Neuronal stem cell (in vitro differentiated cells): ENCODE results near the gene CDH23.

Experiments
- DNase-seq: peaks from one replicate; pipeline ENCODE4 v3.0.0-alpha.2; 2013; ENCODE audit warnings: low spot score
- H2AFZ ChIP-seq: one replicate; pipeline ENCODE4 v1.6.1; 2013; ENCODE audit warnings: mild to moderate bottlenecking, low read length, inconsistent platforms
- H2AK5ac ChIP-seq: 2 replicates; pipeline ENCODE4 v1.6.1; 2013; ENCODE audit warnings: low read depth, mild to moderate bottlenecking, inconsistent platforms, low read length, moderate library complexity, mixed read lengths
- H2BK120ac ChIP-seq: 2 replicates; pipeline ENCODE4 v1.6.1; 2013; ENCODE audit warnings: low read depth, mild to moderate bottlenecking, inconsistent platforms, low read length, moderate library complexity, mixed read lengths
- H2BK12ac ChIP-seq: one replicate; pipeline ENCODE4 v1.6.1; 2013; ENCODE audit warnings: low read length, inconsistent platforms
- H2BK15ac ChIP-seq: 2 replicates; pipeline ENCODE4 v1.6.1; 2013; ENCODE audit warnings: mild to moderate bottlenecking, low read length, inconsistent platforms, mixed read lengths
- H2BK5ac ChIP-seq: one replicate; pipeline ENCODE4 v1.6.1; 2013; ENCODE audit warnings: inconsistent platforms, mild to moderate bottlenecking, low read length, moderate library complexity
- H3K14ac ChIP-seq: one replicate; pipeline ENCODE4 v1.6.1; 2013; ENCODE audit warnings: low read length, inconsistent platforms
- H3K18ac ChIP-seq: 2 replicates; pipeline ENCODE4 v1.6.1; 2013; ENCODE audit warnings: low read length, inconsistent platforms
- H3K23ac ChIP-seq: 2 replicates; pipeline ENCODE4 v1.6.1; 2013; ENCODE audit warnings: low read depth, mild to moderate bottlenecking, mixed read lengths, low read length, inconsistent platforms; ENCODE audit not compliant: poor library complexity
- H3K27ac ChIP-seq: replicated peaks from 3 replicates; pipeline ENCODE4 v1.5.1; 2013; ENCODE audit warnings: low read length, inconsistent platforms
- H3K27me3 ChIP-seq, 3 experiments: 2 replicates each; pipeline ENCODE4 v1.6.1; 2013; ENCODE audit warnings: low read length in 3 of 3, mild to moderate bottlenecking in 2 of 3, inconsistent platforms in 1 of 3, low read depth in 1 of 3, mixed read lengths in 1 of 3, moderate library complexity in 1 of 3; ENCODE audit not compliant: control insufficient read depth in 3 of 3, insufficient read depth in 3 of 3
- H3K36me3 ChIP-seq, 2 donors: replicated peaks in 1 of 2; 2 replicates each; pipeline ENCODE4 v1.6.1; 2013; ENCODE audit warnings: low read length in 2 of 2; ENCODE audit not compliant: control insufficient read depth in 2 of 2, insufficient read depth in 2 of 2
- H3K4ac ChIP-seq: 2 replicates; pipeline ENCODE4 v1.6.1; 2013; ENCODE audit warnings: inconsistent platforms, mild to moderate bottlenecking, low read length, moderate library complexity
- H3K4me1 ChIP-seq, 2 donors: 1 replicate in 1 of 2; 2 replicates in 1 of 2; pipeline ENCODE4 v1.6.1; 2013; ENCODE audit warnings: low read length in 2 of 2, low read depth in 1 of 2; ENCODE audit not compliant: control insufficient read depth in 2 of 2, insufficient read depth in 1 of 2
- H3K4me2 ChIP-seq: one replicate; pipeline ENCODE4 v1.6.1; 2013; ENCODE audit warnings: mild to moderate bottlenecking, low read length, inconsistent platforms; ENCODE audit not compliant: insufficient read depth, poor library complexity, severe bottlenecking
- H3K4me3 ChIP-seq, 2 donors: 2 replicates each; pipeline ENCODE4 v1.5.1; 2013; ENCODE audit warnings: low read length in 2 of 2, mild to moderate bottlenecking in 2 of 2, inconsistent platforms in 1 of 2, moderate library complexity in 1 of 2
- H3K79me1 ChIP-seq: one replicate; pipeline ENCODE4 v1.6.1; 2013; ENCODE audit warnings: low read depth, mild to moderate bottlenecking, inconsistent platforms, low read length, moderate library complexity
- H3K9ac ChIP-seq: one replicate; pipeline ENCODE4 v1.6.1; 2013; ENCODE audit warnings: mild to moderate bottlenecking, low read depth, low read length, inconsistent platforms; ENCODE audit not compliant: poor library complexity
- H3K9me3 ChIP-seq, 2 donors: replicated peaks in 1 of 2; 2 replicates each; pipeline versions ENCODE3 to v1.6.1; 2013; ENCODE audit warnings: low read length in 2 of 2, mild to moderate bottlenecking in 2 of 2, inconsistent platforms in 1 of 2, low read depth in 1 of 2, mixed read lengths in 1 of 2, moderate library complexity in 1 of 2; ENCODE audit not compliant: control insufficient read depth in 2 of 2, insufficient read depth in 1 of 2
- H4K8ac ChIP-seq: one replicate; pipeline ENCODE4 v1.6.1; 2013; ENCODE audit warnings: low read depth, mild to moderate bottlenecking, inconsistent platforms, low read length, moderate library complexity
- H4K91ac ChIP-seq: one replicate; pipeline ENCODE4 v1.6.1; 2013; ENCODE audit warnings: low read length, low read depth, mild to moderate bottlenecking, inconsistent platforms; ENCODE audit not compliant: poor library complexity
- WGBS, 2 donors: extraction: QIAGEN DNeasy Blood & Tissue Kit; methylation state at CpG; one replicate each; pipeline ENCODE4 v1.1.7; 2013; ENCODE audit warnings: missing lambda C conversion rate in 2 of 2, mixed read lengths in 1 of 2; ENCODE audit not compliant: insufficient read length in 2 of 2, insufficient replicate concordance in 1 of 2; ENCODE audit errors: extremely low coverage in 2 of 2; 5-methylcytosine and 5-hydroxymethylcytosine counted together

CDH23 gene

DNA sequence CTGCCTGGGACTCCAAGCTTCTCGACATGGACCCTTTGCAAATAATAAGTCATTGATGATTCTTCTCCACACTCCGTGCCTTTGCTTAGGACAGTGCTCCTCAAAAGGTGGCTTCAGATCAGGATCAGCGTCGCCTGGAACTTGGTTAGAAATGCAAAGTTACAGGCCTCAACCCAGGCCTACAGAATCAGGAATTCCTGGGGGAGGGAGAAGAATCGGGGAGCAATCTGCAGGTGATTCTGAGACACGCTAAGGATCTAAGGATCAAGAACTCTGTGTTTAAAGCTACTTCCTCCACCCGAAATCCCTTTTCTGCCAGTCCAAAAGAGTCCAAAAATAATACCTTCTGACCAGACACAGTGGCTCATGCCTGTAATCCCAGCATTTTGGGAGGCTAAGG lies 244.7 kb downstream of the CDH23 start:
- Histone ChIP-seq H2AFZ (no peak overlapping the region), H3K9me3 (no peaks in the 10 kb centered on the region), H2BK12ac (no peak overlapping the region), H4K91ac (no peak overlapping the region), H3K4ac (no peak overlapping the region), H2AK5ac (no peak overlapping the region), H2BK5ac (no peak overlapping the region), H3K4me2 (no peak overlapping the region), H3K4me1 (peaks cover 0 to 7% of the 10 kb centered on the region in 2 donors), H3K4me3 (no peak overlapping the region), H2BK120ac (no peak overlapping the region), H3K36me3 (no peaks in the 10 kb centered on the region), H3K79me1 (no peaks in the 10 kb centered on the region), H3K18ac (no peak overlapping the region), H3K23ac (no peak overlapping the region), H3K27ac (no peak overlapping the region), H3K9ac (no peak overlapping the region), H3K27me3 (peaks cover 0 to 25% (median 0%) of the 10 kb centered on the region in 3 experiments), H3K14ac (no peak overlapping the region), H4K8ac (no peak overlapping the region), H2BK15ac (no peak overlapping the region)
- no CpG with 5 or more reads among the region's 7 CpGs for WGBS, 2 donors
- DNase-seq = no peak

DNA sequence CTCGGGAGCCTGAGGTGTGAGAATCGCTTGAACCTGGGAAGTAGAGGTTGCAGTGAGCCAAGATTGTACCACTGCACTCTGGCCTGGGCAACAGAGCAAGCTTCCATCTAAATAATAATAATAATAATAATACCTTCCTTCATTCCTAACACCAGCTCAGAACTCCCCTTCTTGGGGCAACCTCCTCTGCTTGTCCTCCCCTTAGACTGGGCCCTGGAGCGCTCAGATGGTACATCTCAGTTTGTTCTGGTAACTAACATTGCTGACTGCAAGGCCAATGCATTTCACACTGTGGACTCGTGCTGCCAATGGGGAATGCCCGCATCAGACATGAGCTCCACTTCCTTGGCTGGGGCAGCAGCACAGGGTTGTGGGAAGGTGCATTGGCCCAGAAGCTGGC lies 245.3 kb downstream of the CDH23 start:
- no peak overlapping the region for H3K23ac ChIP-seq
- no peak overlapping the region for H4K91ac ChIP-seq
- H2BK120ac ChIP-seq = no peak overlapping the region
- H3K9me3 ChIP-seq = no peaks in the 10 kb centered on the region
- H3K4me2 ChIP-seq = no peak overlapping the region
- no peaks in the 10 kb centered on the region for H3K36me3 ChIP-seq
- no peak overlapping the region for H2BK15ac ChIP-seq
- H2AK5ac ChIP-seq = no peak overlapping the region
- no peak overlapping the region for H3K4me3 ChIP-seq
- no peak overlapping the region for H3K27ac ChIP-seq
- no peak overlapping the region for H3K4ac ChIP-seq
- H3K18ac ChIP-seq = no peak overlapping the region
- no peak overlapping the region for H3K14ac ChIP-seq
- H2AFZ ChIP-seq = no peak overlapping the region
- no peak overlapping the region for H2BK12ac ChIP-seq
- WGBS, 2 donors = no CpG with 5 or more reads among the region's 5 CpGs
- no peak overlapping the region for H4K8ac ChIP-seq
- H3K27me3 ChIP-seq = peaks cover 0 to 25% (median 0%) of the 10 kb centered on the region in 3 experiments
- DNase-seq = no peak
- H3K4me1 ChIP-seq = peaks cover 0 to 7% of the 10 kb centered on the region in 2 donors
- no peak overlapping the region for H3K9ac ChIP-seq
- no peaks in the 10 kb centered on the region for H3K79me1 ChIP-seq
- no peak overlapping the region for H2BK5ac ChIP-seq

GRCh38 chr10:71643904-71644303 lies 247.2 kb downstream of the CDH23 start:
- Histone ChIP-seq H3K18ac (peak overlapping the region; percentile 58), H3K27ac (no peak overlapping the region), H3K9me3 (no peaks in the 10 kb centered on the region), H2AK5ac (peak overlapping the region; percentile 69), H2BK15ac (no peak overlapping the region), H3K36me3 (no peaks in the 10 kb centered on the region), H3K14ac (no peak overlapping the region), H3K79me1 (no peaks in the 10 kb centered on the region), H2BK120ac (no peak overlapping the region), H3K27me3 (peaks cover 0 to 16% (median 0%) of the 10 kb centered on the region in 3 experiments), H3K4me1 (peaks cover 0 to 6% of the 10 kb centered on the region in 2 donors), H3K4me2 (no peak overlapping the region), H2BK12ac (no peak overlapping the region), H4K91ac (no peak overlapping the region), H4K8ac (no peak overlapping the region), H2BK5ac (no peak overlapping the region), H3K4me3 (no peak overlapping the region), H2AFZ (no peak overlapping the region), H3K23ac (no peak overlapping the region), H3K9ac (no peak overlapping the region), H3K4ac (no peak overlapping the region)
- no peak for DNase-seq
- WGBS, 2 donors = no CpG with 5 or more reads among the region's 6 CpGs

GRCh38 chr10:71644307-71645180 lies 247.8 kb downstream of the CDH23 start:
- no peak for DNase-seq

More at GRCh38 chr10:71644307-71645180, 247.8 kb downstream of the CDH23 start:
- Histone ChIP-seq H3K36me3 (no peaks in the 10 kb centered on the region), H3K4me3 (peak overlapping the region in 1 of 2 donors; percentile 11), H2AK5ac (peak overlapping the region; percentile 69), H2AFZ (no peak overlapping the region), H2BK120ac (no peak overlapping the region), H3K4me1 (peaks cover 0 to 4% of the 10 kb centered on the region in 2 donors), H2BK15ac (peak overlapping the region; percentile 62), H3K79me1 (no peaks in the 10 kb centered on the region), H3K9me3 (no peaks in the 10 kb centered on the region), H3K4me2 (no peak overlapping the region), H3K27me3 (peaks cover 0 to 11% (median 0%) of the 10 kb centered on the region in 3 experiments), H4K91ac (no peak overlapping the region), H3K18ac (peak overlapping the region; percentile 58), H2BK12ac (peak overlapping the region; percentile 23), H3K23ac (no peak overlapping the region), H3K14ac (no peak overlapping the region), H3K9ac (no peak overlapping the region), H3K27ac (no peak overlapping the region), H2BK5ac (no peak overlapping the region), H4K8ac (no peak overlapping the region), H3K4ac (no peak overlapping the region)
- WGBS, 2 donors = no CpG with 5 or more reads among the region's 6 CpGs
